B cell (primary cell): Measurements from ENCODE around the gene MRPL53.

Experiments used
- EZH2 ChIP-seq: IDR thresholded peaks from 2 replicates; pipeline ENCODE4 v1.6.1; 2012; ENCODE audit warnings: borderline replicate concordance, low read depth, mild to moderate bottlenecking, moderate library complexity, low read length; ENCODE audit not compliant: insufficient read depth, poor library complexity, severe bottlenecking
- TF ChIP-seq, protein P1 (sequence below): fragments of 200-600 bp; IDR thresholded peaks from one replicate; pipeline ENCODE4 v1.8.0; 2022; ENCODE audit warnings: antibody characterized with exemption, mild to moderate bottlenecking

DNA sequence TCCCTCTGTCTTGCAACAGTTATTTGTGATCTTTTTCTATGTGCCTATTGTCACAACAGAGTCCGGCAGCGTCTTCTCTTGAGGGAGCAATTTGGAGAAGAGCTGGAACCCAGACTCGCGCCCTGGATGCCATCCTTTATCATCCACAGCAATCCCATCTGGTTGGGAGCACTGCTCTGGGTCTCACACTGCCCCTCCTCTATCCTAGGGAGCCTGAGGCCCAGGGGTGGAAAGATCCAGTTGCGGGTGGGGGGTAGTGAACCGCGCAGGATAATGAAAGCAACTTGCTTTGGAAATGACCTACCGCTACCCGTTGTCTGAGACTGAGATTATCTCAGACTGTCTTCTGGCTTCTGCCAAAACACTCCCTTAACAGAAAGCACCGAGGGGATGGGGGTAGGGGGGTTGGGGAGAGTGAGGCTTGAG lies 13.5 kb downstream of the MRPL53 start:
- TF ChIP-seq EZH2 = no peak
- TF ChIP-seq, protein P1, sequence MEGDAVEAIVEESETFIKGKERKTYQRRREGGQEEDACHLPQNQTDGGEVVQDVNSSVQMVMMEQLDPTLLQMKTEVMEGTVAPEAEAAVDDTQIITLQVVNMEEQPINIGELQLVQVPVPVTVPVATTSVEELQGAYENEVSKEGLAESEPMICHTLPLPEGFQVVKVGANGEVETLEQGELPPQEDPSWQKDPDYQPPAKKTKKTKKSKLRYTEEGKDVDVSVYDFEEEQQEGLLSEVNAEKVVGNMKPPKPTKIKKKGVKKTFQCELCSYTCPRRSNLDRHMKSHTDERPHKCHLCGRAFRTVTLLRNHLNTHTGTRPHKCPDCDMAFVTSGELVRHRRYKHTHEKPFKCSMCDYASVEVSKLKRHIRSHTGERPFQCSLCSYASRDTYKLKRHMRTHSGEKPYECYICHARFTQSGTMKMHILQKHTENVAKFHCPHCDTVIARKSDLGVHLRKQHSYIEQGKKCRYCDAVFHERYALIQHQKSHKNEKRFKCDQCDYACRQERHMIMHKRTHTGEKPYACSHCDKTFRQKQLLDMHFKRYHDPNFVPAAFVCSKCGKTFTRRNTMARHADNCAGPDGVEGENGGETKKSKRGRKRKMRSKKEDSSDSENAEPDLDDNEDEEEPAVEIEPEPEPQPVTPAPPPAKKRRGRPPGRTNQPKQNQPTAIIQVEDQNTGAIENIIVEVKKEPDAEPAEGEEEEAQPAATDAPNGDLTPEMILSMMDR = no peak
